SK-N-SH treated with all-trans-retinoic acid at 6 μM for 48 hours (cell line): ENCODE results near the gene CPTP.

Source experiments
- ZFP3 ChIP-seq: fragments of 250-450 bp; sonication (Bioruptor Pico); IDR thresholded peaks from 2 replicates; pipeline ENCODE4 v1.5.0; 2020; ENCODE audit warnings: mild to moderate bottlenecking, moderate library complexity
- ZNF8 ChIP-seq: fragments of 450-650 bp; formaldehyde crosslinking; IDR thresholded peaks from 2 replicates; pipeline ENCODE4 v1.5.0; 2020; ENCODE audit warnings: mild to moderate bottlenecking, moderate library complexity
- TF ChIP-seq, protein P1 (sequence below): fragments of 250-450 bp; sonication (Bioruptor Pico); IDR thresholded peaks from 2 replicates; pipeline ENCODE4 v1.8.0; 2021; ENCODE audit warnings: low read depth, mild to moderate bottlenecking, moderate library complexity, borderline replicate concordance

DNA sequence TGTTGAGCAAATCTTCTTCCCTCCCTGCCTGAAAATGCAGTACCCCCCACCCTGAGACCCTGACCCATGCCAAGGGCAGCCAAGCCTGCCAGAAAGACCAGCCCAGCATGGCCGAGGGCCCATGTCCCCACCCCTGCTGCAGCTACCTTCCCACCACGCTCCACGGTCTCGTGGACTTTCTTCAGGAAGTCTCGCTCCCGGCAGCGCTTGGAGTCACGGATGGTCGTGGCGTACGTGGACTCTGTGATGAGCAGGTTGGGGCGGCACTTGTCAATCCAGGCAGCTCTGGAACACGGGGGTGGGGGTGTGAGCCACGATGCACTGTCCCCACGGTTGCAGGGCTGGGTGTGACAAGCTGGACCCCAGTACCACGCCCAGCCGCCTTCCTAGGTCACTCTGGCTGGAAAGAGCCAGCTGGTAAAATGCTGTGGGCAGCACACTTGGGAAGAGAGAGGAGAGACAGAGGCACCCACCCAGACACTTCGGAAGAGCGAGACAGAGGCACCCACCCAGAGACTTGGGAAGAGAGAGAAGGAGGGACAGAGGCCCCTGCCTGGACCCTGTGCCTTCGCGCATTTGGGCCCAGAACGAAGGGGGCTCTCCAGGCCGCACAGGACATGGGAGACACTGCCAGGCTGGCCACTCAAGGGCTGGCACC lies 9.8 kb upstream of the CPTP start:
- TF ChIP-seq ZFP3 (CRISPR knock-in tag) (no peak), ZNF8 (no peak)
- TF ChIP-seq, protein P1, sequence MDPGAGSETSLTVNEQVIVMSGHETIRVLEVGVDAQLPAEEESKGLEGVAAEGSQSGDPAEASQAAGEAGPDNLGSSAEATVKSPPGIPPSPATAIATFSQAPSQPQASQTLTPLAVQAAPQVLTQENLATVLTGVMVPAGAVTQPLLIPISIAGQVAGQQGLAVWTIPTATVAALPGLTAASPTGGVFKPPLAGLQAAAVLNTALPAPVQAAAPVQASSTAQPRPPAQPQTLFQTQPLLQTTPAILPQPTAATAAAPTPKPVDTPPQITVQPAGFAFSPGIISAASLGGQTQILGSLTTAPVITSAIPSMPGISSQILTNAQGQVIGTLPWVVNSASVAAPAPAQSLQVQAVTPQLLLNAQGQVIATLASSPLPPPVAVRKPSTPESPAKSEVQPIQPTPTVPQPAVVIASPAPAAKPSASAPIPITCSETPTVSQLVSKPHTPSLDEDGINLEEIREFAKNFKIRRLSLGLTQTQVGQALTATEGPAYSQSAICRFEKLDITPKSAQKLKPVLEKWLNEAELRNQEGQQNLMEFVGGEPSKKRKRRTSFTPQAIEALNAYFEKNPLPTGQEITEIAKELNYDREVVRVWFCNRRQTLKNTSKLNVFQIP (CRISPR knock-in tag) = no peak
